ENCODE results near the gene CPEB1.

CPEB1 gene

DNA sequence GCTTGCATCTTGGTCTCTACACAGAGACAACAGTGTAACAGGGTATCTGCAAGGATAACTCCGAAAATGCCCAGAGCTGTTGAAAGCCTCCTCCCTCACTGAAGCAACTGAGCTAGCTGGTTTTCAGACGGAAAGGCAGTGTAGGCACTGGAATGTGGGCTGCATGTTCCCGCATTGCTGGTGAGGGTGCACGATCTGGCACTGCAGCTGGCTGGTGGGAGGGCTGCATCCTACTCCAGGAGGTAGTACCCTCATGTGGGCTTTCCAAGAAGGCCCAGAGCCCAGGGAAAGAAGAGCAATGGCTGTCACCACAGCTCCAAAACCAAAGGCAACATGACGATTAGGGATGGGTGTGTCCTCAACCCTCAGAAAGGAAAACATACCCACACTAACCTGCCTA, 78.2 kb downstream of the CPEB1 start:
- DNase-seq (ENCODE audit: low spot score): no peak
- in situ Hi-C loops (cut with MboI; ENCODE audit: low sequenced_read_pairs, unreplicated experiment): no loop called here
- TF ChIP-seq, protein P1, sequence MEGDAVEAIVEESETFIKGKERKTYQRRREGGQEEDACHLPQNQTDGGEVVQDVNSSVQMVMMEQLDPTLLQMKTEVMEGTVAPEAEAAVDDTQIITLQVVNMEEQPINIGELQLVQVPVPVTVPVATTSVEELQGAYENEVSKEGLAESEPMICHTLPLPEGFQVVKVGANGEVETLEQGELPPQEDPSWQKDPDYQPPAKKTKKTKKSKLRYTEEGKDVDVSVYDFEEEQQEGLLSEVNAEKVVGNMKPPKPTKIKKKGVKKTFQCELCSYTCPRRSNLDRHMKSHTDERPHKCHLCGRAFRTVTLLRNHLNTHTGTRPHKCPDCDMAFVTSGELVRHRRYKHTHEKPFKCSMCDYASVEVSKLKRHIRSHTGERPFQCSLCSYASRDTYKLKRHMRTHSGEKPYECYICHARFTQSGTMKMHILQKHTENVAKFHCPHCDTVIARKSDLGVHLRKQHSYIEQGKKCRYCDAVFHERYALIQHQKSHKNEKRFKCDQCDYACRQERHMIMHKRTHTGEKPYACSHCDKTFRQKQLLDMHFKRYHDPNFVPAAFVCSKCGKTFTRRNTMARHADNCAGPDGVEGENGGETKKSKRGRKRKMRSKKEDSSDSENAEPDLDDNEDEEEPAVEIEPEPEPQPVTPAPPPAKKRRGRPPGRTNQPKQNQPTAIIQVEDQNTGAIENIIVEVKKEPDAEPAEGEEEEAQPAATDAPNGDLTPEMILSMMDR (IDR thresholded peaks at IDR 0.05; ENCODE audit: borderline replicate concordance, control extremely low read depth, extremely low read depth, insufficient read depth, missing control alignments): no peak

DNA sequence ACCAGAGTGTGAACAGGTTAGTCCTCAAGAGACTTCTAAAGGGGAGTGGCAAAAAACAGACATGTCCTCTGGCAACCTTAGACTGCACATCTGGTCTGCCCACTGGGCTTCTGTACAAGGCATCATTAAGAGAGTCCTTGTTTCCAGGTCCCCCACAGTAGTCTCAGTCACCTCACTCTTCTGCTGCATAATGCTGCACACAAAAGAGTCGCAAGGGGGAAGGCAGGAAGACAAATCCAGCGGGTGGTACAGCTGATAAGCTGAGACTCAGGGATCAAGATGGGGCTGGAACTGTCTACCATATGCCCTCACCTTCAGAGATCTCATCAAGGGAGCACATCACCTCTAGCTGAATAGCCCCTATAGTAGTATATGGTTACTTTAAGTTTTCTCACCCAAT, 79.5 kb downstream of the CPEB1 start:
- in situ Hi-C loops (cut with MboI; ENCODE audit: low sequenced_read_pairs, unreplicated experiment): no loop called here
- DNase-seq (ENCODE audit: low spot score): no peak
- TF ChIP-seq, protein P1 (IDR thresholded peaks at IDR 0.05; ENCODE audit: borderline replicate concordance, control extremely low read depth, extremely low read depth, insufficient read depth, missing control alignments): no peak

DNA sequence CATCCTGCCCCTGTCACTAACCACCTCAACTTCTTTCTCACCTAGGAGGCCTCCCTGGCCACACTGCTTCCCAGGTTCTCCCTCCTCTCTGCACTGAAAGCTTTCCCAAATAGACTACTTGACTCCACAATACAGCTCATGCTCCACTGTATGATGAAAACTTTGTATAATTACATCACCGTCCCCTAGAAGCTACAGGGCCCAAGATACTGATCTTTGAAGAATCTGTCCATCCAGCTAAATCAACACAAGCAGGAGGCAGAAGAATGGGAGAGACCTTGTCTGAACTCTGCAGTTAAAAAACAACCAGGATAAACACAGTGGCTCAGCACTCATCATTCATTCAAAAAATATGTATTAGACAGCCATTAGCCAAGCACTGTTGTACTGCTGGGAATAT, 80.5 kb downstream of the CPEB1 start:
- TF ChIP-seq, protein P1 (IDR thresholded peaks at IDR 0.05; ENCODE audit: borderline replicate concordance, control extremely low read depth, extremely low read depth, insufficient read depth, missing control alignments): no peak
- no peak for DNase-seq (ENCODE audit: low spot score)
- in situ Hi-C loops (cut with MboI; ENCODE audit: low sequenced_read_pairs, unreplicated experiment): no loop called here

DNA sequence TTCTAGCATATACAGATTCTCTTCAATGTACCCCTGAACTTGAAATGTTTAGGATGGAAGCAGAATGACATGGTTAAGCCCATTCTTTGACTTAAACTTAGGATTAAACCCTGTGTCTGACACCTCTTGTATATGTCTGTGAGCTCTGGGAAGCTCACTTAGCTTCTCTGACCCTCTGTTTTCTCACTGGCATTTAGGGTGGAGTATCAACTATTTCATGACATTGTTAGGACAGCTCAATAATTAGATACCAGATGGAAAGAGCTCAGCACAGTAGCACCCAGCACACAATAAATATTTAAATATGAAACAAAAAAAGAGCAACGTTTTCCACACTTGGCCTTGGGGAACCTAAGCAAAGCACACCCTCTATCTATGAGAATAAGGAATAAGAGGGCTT, 88.7 kb downstream of the CPEB1 start:
- in situ Hi-C loops (cut with MboI; ENCODE audit: low sequenced_read_pairs, unreplicated experiment): no loop called here
- TF ChIP-seq, protein P1 (IDR thresholded peaks at IDR 0.05; ENCODE audit: borderline replicate concordance, control extremely low read depth, extremely low read depth, insufficient read depth, missing control alignments): no peak
- DNase-seq (ENCODE audit: low spot score): no peak

DNA sequence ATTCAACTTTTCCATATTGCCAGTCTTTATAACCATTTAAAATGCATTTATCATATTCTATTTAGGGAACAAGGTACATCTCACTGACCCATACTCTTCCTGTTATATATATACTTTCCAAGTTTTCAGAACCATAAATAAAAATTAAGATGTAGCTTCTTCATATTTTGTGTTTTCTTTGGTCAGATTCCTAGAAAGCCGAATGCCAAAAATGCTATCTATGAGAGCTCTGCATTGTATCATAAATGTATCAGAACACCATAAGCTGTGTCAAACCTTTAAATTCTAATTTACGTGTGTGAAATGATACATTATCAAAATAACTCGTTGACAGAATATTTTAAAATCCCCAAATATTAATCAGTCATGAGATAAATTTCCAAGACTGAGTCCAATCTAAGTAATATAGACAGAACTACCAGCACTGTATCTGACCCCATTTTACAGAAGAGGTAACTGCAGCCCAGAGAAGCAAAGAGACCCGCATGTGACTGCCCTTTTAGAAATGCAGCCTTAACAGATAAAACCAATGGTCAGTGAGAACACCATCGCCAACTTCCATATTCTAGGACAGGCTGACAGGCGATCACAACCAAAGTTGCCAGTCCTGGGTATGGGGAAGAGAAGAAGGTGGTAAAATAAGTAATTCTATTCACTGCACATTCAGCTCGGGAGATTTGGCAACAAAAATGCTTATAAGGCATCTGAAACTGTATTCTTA, 90.7 kb downstream of the CPEB1 start:
- DNase-seq (ENCODE audit: low spot score): no peak
- TF ChIP-seq, protein P1 (IDR thresholded peaks at IDR 0.05; ENCODE audit: borderline replicate concordance, control extremely low read depth, extremely low read depth, insufficient read depth, missing control alignments): no peak
- in situ Hi-C loops (cut with MboI; ENCODE audit: low sequenced_read_pairs, unreplicated experiment): no loop called here

DNA sequence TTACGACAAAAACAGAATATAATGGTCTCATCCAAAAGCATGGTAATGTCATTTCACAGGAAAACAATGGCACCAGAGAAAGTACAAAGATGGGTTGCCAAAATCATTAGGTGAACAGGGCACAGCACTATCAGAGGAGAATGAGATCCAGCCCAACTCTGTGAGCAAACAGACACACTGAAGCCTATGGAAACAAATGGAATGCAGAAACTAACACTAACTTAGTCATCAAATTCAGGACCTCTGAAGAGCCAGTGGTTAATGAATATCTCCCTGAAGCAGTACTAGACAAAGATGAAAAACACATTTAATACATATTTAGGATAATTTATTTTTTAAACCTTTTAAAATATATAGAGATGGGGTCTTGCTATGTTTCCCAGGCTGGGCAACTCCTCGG, 92.3 kb downstream of the CPEB1 start:
- TF ChIP-seq, protein P1 (IDR thresholded peaks at IDR 0.05; ENCODE audit: borderline replicate concordance, control extremely low read depth, extremely low read depth, insufficient read depth, missing control alignments): no peak
- in situ Hi-C loops (cut with MboI; ENCODE audit: low sequenced_read_pairs, unreplicated experiment): no loop called here
- no peak for DNase-seq (ENCODE audit: low spot score)
